ENCODE results near the gene KRTAP5-3. TPM values are rescaled to one million over a fixed set of nuclear protein-coding genes. Genes with fewer than 3 reads are reported as not detected.
"Not testable (repeated sequence)": the region's sequence is repeated elsewhere in the genome, so short reads cannot be mapped to it uniquely, and the experiment has no call there.

Gene KRTAP5-3, protein sequence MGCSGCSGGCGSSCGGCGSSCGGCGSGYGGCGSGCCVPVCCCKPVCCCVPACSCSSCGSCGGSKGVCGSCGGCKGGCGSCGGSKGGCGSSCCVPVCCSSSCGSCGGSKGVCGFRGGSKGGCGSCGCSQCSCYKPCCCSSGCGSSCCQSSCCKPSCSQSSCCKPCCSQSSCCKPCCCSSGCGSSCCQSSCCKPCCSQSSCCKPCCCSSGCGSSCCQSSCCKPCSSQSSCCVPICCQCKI
- total RNA-seq = not detected
- long read RNA-seq = 0 reads

DNA sequence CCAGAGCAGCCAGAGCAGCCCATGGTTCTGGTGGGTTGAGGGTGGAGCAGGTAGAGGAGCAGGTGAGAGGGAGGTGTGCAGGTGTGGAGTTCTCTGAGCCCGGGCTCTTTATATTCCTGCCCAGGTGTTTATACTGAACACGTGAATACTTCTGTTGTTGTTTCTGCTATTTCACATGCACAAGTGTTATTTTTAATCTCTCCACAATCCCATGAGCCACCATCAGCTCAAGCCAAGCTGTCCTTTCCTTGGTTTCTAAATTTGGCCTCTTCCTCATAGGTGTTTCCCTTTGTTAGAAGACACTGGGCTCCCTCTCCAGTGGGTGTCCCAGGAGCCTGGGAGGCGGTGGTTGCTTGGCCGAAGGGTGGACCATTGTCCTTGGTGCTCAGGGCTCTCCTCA, at the start of gene KRTAP5-3:
Gene KRTAP5-3 (minus strand): TSS at position 101 of the 400 bp plus-strand sequence. CDS start 78 bp downstream, at position 23.
- intact Hi-C loops (cut with DNase I) = no loop called here

DNA sequence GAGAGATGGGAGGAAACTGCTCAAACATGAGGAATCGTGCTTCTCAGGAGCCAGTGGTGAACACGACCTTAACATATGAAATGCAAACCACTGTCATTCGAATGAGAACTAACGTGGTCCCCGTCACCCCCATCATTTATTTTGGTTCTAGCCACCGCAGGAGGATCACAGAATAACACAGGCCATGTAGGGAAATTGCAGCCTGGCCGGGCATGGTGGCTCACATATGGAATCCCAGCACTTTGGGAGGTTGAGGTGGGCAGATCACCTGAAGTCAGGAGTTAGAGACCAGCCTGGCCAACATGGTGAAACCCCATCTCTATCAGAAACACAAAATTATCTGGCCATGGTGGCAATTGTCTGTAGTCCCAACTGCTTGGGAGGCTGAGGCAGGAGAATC, 48.4 kb upstream of the KRTAP5-3 start:
- ATAC-seq (no peak), DNase-seq (no peak)
- intact Hi-C loops (cut with DNase I) = no loop called here

More for the DNA sequence above, at the start of gene KRTAP5-3:
- DNase-seq (no peak), ATAC-seq (no peak)

DNA sequence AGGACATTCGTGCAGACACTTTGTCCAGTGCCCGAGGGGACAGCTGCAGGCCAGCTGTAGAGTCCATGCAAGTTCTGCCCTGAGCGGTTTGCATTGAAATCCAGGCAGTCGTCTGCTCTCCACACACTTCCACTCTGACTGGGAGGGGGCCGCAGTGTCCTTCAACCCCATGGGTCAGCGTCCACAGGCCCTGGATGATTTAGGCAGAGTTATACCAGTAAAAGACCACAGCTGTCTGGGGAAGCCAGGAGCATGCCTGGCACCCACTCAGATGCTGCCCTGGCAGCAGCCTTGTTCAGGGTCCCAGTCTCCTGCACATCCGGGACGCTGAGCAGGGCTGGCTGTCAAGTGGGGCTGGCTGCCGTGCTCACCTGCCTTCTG, 47.8 kb upstream of the KRTAP5-3 start:
- DNase-seq (no peak), ATAC-seq (no peak)
- intact Hi-C loops (cut with DNase I) = no loop called here

DNA sequence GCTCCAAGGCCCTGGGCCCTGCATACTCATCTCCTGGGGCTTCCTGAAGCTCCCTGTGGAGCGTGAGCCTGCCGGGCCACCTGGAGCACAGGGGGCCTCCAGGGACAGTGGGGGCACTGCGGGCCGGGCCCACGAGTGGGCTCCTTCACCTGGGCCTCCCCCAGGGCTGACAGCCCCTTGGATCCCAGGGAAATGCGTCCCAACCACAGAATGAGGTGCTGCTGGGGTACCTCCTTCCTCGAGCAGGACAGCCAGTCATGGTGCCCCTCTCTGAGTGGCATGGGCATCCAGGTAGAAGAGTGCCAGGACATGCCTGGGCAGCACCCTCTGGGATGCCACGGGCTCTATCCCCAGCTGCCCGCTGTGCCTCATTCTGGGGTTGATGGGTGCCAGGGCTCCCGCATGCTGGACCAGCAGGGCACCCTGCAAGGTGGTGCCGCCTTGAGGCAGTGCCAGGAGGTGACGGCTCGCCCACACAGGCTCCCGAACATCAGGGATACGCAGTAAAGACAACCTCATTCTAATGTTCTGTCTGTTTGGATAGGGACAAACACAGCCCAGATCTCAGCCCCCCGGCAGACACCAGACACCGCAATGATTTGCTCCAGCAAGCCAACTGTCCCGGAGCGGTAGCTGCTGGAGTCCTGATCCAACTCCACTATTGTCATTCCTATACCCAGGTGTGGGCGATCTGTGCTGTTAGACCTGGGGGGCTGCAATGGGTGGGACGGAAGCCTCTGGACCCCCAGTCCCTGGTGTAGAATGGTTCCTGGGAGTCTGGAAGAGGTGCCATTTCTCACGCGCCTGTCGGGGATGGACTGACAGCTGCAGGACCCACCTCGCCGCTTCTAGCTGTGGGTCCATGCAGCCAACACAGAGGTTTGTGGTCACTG, 47.2 kb upstream of the KRTAP5-3 start:
- intact Hi-C loops (cut with DNase I) = no loop called here
- DNase-seq = no peak
- ATAC-seq = no peak

DNA sequence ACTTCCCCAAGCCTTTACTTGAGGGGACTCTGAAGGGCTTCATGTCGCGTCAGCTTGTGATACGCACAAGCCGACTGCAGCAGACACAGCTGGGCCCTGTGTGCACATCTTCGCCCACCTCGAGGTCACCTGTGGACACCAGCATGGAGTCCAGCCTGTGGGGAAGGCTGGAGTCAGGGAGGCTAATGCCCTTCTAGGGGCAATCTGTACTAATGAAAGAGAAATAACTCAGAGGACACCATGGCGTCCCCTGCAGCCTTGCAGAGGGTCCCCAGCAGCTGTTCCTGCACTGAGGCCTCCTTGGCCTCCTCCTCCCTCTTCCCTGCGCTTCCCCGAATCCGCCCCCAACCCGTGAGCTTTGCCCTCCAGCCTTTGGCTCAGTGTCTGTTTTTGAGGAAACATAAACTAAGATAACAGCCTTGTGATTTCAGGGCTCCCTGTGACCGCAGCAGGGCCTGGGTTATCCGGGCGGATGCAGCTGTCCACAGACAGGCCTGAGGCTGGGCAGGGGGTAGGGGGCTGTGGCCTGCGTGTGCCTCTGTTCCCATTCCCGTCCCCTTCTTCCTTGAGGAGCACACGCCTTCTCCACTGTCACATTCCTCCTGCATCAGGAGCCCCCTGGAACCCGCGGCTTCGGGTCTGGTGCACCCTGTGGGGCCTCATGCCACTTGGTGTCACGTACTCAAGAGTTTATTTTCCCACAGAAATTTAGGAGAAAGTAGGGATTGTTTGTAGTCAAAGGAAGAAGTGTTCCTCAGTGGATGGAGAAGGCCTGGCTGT, 46.3 kb upstream of the KRTAP5-3 start:
- ATAC-seq (no peak), DNase-seq (no peak)
- intact Hi-C loops (cut with DNase I) = loop anchor here (5.0 kb wide), 3 partner anchors 38 to 498 kb away; partner anchors contain the start of gene SYT8 (in 1 of the 2)

DNA sequence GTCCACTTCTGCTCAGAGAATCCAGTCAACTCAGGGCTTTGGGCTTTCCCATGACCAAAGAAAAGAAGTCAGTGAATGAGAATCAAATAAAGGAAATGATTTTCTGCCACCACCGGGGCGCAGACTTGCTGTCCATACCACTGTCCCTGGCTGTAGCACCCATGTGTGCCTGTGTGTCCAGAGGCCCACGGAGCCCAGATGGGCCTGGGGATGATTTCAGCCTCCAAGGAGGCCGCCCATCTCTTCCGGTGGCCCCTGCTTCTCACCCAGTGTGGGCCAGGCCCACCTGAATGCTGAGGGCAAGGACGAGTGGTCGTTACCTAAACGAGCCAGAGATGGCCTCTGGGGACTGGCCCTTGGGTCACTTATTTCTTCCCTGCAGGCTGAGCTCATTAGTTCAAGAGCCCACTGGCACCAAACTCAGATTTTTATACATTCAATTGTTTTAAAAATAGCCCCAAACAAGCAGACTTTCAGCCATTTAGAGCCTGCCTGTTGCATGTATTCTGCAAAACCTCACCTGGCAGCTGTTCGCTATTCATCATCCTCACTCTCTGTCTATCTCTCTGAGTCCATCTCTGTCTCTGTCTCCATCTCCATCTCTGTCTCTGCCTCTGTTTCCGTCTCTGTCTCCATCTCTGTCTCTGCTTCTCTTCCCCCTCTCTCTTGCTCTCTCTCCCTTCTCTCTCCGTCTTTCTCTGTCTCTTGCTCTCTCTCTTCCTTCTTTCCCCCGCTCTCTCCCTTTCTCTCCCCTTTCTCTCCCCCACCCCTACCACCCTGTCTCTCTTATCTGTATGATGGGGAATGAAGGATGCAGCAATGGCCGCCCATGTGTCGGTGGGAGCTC, 45.5 kb upstream of the KRTAP5-3 start:
- intact Hi-C loops (cut with DNase I) = loop anchor here (2.0 to 5.0 kb wide), 5 partner anchors 39 to 501 kb away; partner anchors contain the start of gene SYT8 (in 1 of the 2)
- no peak for ATAC-seq
- DNase-seq = no peak

DNA sequence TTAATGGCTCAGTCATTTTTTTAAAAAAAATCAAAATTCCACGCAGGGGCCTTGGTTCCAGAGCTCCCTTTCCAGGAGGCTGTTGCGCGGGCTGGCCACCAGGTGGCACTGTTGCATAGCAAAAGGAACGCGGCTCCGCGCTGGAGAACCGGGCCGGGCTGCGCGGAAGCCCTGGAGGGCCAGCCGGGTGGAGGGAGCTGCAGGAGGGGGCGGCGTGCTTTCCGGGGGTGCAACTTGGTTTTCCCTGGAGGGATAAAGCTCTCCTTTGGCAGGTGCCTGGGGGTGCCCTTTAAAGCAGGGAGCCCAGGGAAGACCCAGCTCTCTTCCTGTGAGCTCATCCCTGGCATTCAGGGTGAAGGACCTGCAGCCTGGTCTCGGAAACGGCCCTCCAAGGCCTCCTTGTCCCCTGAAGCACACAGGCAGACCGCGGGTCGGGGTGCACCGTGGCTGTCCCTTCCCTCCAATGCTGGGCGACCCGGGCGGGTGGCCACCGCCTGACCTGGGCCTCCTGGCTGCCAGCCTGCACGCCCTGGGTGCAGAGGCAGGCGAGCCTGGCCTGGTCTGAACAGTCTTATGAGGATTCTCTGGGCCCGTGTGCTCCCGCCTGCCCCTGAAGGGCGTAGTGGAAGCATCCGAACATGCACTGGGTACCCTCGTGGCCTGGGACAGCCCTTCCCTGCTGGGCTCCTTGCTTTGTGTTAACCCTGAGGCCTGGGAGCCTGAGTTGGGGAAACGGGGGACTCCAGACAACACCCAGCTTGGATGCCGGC, 44.7 kb upstream of the KRTAP5-3 start:
- intact Hi-C loops (cut with DNase I) = loop anchor here (2.0 to 5.0 kb wide), 5 partner anchors 39 to 502 kb away; partner anchors contain the start of gene SYT8 (in 1 of the 2)
- peak; percentile 83 to 88 for ATAC-seq

DNA sequence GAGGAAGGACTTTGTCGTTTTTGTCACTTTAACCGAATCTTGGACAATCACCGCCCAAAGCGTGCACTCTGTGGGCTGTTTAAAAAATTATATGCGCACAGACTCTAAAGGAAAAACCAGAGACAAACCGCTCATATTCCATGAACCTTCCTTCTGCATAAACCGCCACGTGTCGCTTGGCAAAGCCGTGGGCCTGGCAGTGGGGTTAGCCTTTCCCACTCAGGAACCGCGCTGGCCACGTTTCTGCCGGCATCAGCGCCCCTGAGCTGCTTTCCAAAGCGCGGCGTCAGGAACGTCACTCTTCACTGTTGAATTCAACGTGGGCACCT, 44.1 kb upstream of the KRTAP5-3 start:
- intact Hi-C loops (cut with DNase I) = loop anchor here (2.0 to 5.0 kb wide), 5 partner anchors 40 to 502 kb away; partner anchors contain the start of gene SYT8 (in 1 of the 2)
- ATAC-seq (no peak), DNase-seq (no peak)

More for the DNA sequence above, 44.7 kb upstream of the KRTAP5-3 start:
- peak; percentile 77 for DNase-seq

DNA sequence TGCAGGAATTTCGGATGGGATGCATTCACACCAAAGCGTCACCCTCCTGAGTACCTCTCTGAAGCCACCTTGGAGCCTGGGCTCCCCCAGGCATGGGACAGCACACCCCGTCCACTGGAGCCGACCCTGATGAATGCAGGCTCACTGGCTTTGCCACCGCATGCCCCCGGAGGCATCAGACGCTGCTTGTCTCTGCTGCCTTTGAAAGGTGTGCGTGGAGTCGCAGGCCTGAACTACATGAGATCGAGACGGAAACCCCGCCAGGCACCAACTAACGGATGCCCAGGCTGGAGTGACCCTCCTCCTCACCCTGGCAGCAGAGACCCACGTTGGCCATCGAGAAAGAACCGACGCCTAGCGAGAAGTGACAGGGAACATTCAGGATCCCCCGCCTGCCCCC, 43.8 kb upstream of the KRTAP5-3 start:
- DNase-seq (no peak), ATAC-seq (no peak)
- intact Hi-C loops (cut with DNase I) = loop anchor here (2.0 to 5.0 kb wide), 5 partner anchors 40 to 503 kb away; partner anchors contain the start of gene SYT8 (in 1 of the 2)

DNA sequence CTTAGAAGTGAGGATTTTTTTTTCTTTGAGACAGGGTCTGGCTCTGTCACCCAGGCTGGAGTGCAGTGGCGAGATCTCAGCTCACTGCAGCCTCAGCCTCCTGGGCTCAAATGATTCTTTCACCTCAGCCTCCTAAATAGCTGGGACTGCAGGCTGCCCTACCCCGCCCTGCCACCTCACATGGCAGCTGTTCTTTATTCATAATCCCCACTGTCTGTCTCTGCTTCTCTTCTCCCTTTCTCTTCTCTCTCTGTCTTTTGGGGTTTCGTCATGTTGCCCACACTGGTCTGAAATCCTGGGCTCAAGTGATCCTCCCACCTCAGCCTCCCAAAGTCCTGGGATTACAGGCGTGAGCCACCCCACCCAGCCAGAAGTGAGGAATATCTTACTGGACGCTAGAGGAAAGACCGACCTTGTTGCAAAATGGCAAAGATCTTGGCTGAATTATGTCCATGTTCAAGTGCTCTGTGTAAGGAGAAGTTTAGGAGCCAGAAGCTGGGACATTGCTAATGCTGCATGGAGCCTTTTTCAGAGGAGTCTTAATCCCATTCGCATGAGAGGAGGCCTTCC, 43.2 kb upstream of the KRTAP5-3 start:
- no peak for DNase-seq
- intact Hi-C loops (cut with DNase I) = loop anchor here (5.0 kb wide), 3 partner anchors 41 to 501 kb away; partner anchors contain the start of gene SYT8 (in 1 of the 2)
- ATAC-seq = no peak

DNA sequence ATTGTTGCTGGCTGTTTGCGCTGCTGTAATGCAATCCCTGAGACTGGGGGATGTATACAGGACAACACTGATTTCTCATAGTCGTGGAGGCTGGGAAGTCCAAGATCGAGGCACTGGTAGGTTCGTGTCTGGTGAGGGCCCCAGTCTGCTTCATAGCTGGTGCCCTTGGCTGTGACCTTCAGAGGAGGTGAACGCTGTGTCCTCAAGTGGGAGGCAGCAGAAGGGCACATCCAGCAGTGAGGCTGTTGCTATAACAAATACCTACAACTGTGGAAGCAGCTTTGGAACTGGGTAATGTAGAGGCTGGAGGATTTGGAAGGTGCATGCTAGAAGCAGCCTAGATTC, 42.6 kb upstream of the KRTAP5-3 start:
- intact Hi-C loops (cut with DNase I) = loop anchor here (5.0 kb wide), 3 partner anchors 41 to 501 kb away; partner anchors contain the start of gene SYT8 (in 1 of the 2)
- no peak for ATAC-seq

DNA sequence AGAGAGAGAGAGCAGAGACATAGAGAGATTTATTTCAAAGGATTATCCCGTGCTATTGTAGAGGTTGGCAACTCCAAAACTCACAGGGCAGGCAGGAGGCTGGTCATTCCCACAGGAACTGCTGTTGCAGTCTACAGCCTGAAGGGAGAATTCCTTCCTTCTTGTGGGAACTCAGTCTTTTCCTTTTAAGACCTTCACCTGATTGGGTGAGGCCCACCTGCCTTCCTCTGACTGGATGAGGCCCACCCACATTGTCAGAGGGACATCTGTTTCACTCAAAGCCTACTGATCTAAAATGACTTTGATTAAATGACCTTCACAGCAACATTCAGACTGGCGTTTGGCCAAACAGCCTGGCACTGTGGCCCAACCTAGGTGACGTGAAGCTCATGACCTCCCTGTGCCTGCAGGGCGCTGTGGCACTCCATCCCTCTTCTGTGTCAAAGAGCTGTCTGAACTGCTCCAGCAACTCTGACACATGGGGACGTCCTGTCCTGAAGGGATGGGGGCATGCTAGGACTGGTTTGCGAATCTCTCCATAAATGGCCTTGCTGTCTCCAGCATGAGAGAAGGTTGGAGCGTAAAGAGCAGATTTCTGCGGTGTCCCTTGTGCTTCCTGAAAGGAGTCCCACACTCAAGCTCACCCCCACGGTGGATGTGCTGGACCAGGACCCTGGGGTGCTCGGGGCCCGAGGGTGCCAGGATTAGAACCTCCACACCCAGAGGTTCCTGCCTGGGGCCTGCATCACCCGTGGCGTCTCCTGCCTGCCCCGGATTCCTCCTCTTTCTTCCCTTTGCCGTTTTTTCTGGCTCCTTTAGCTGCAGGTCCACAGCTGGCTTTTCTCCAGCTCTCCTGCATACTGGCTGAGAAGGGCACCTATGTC, 42.0 kb upstream of the KRTAP5-3 start:
- intact Hi-C loops (cut with DNase I) = loop anchor here (5.0 kb wide), 3 partner anchors 42 to 502 kb away; partner anchors contain the start of gene SYT8 (in 1 of the 2)
- DNase-seq = no peak
- no peak for ATAC-seq

More for the DNA sequence above, 42.6 kb upstream of the KRTAP5-3 start:
- DNase-seq = no peak

DNA sequence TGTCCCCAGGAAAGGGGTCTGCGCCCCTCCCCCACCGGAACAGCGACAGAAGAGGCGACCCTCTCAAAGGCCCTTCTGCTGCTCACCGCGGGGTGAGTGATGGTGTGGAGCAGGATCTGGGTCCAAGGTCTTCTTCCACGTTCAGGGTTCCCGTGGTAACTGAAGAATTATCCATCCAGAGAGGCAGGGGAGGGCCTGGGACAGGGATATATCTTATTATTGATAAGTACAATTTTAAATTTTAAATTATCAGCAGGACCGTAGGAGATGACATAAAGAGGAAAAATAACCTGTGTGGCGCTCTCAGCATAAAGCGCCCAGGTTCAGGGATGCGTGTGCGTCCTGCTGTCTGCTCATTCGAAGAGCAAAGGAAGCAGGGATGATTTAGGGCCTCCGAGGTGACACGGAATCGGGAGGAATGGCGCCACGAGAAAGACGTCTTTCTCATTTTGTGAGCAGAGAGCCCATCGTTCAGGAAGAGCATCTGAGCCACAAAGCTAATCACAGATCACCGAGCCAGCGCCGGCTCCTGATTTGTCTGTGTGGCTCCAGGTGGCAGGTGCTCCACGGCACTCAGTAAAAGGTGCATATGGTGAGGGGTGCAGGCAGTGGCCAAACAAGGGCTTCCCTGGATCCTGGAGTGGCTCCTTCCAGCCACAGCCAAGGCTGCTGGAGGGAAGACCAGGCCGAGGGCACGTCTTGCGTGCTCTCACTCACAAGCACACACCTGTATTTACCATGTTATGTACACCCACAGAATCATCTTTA, 40.6 kb upstream of the KRTAP5-3 start:
- intact Hi-C loops (cut with DNase I) = no loop called here
- DNase-seq (no peak), ATAC-seq (no peak)

DNA sequence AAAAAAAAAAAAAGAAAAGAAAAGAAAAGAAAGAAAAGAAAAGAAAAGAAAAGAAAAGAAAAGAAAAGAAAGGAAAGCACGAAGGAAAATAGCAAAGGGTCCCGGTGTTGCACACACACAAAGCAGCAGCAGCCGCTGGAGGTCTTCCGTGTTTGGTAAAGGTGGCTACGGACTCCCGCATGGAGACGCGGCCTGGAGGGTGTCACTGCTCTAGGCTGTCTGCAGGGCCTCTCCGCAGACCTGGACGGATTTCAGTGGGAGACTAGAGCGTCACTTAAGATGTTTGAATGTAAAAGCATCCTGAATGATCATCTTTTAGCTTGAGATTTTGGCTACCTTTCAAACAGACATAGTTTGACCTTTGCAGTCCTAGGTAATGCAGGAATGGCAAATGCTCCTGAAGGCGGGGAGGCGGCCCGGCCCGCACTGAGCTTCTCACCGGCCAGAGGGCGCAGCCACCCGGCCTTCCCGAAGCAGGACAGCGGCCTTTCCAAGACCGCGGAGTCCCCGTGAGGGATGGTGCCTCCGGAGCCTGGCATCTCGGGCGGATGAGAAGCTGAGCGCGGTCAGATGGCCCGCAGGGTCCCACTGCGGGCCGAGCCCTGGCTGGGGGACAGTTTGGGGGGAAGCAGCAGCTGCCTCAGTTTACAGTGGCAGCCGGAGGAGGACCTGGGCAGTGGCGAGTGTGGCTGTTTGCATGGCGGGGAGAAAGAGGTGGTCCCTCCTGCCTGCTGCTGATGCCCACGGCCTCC, 39.8 kb upstream of the KRTAP5-3 start:
- intact Hi-C loops (cut with DNase I) = no loop called here
- ATAC-seq (no peak), DNase-seq (no peak)

DNA sequence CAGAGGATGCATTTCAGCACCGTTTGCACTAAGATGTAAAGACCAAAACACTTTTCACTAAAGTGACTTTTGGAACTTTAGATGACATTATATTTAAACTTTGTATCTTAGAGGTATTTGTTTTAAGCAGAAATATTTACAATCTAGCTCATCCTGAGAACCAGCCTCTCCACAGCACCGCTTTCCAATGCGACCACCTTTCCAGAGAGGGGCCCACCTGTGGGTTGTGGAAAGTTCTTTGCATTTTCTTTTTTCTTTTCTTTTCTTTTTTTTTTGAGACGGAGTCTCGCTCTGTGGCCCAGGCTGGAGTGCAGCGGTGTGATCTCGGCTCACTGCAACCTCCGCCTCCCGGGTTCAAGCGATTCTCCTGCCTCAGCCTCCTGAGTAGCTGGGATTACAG, 38.3 kb upstream of the KRTAP5-3 start:
- ATAC-seq; intact Hi-C loops (cut with DNase I); DNase-seq: not testable (repeated sequence)
